Esophagus squamous epithelium (tissue), 4 donors: ENCODE measurements around the gene CACNA1H.

Experiments
- CTCF ChIP-seq, 6 experiments: fragments of 450-650 bp in 4 of 6; fragments of 200-600 bp in 2 of 6; sonication (generic) in 2 of 6; IDR thresholded peaks; one replicate each; pipeline ENCODE4 v1.5.1; 2016 to 2019; ENCODE audit warnings: antibody characterized with exemption in 6 of 6, mild to moderate bottlenecking in 4 of 6, moderate library complexity in 4 of 6
- POLR2A ChIP-seq, 4 donors: fragments of 450-650 bp; IDR thresholded peaks; one replicate each; pipeline ENCODE4 v1.6.1; 2017; ENCODE audit warnings: antibody characterized with exemption in 4 of 4, mild to moderate bottlenecking in 4 of 4, moderate library complexity in 3 of 4

- TF ChIP-seq POLR2A (IDR thresholded peaks at IDR 0.05) (no peak), CTCF (IDR thresholded peaks at IDR 0.05) (no peak)
Measured at GRCh38 chr16:1113889-1114526, 38.9 kb upstream of the CACNA1H start.
